ENCODE measurements around the gene SLC12A4. TPM values are rescaled to one million over a fixed set of nuclear protein-coding genes. Genes with fewer than 3 reads are reported as not detected.
A peak's percentile ranks its signal among the peaks of the same experiment; 100 is the strongest.

SLC12A4 gene
- total and polyA plus RNA-seq, 2 of the 13 experiments (the other 11 are each of a cell fraction or from before 2014, with no cell fraction given) = 65.1 to 84.3 TPM

DNA sequence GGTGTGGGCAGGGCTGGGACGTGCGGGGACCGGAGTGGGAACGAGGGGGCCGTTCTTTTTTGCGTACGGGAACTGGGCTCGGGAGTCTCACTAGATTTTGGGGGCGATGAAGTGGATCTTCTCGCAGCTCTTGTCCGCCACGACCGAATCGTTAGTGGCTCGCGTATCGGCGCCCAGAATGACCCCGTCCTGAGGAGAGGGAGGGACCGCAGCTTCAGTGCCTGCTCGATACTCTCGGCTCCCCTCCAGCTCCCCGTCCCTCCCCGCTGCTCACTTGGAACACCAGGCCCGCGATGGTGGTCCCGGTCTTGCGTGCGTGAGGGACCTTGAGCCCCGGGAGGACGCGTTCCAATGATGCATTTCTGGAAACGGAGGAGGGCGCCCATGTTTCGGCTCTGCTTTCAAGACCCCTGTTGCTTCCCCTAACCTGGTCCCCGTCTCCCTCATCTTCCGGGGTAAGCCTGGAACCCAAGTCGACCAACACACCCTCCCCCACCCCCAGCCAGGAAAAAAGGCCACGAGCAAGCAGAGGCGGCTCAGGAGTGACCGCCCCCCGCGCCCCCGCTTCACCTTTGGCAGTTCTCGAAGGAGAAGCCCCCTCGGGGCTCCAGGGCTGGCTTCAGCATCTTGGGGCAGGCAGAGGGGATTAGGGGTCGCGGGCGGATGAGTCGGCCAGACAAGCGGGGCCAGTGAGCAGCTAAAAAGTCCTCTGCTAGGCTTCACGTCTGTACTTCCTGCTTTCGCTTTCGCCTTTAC lies 32.1 kb downstream of the SLC12A4 start, which contains the start of gene PSMB10 (continued):
- TF ChIP-seq EP300 (IDR thresholded peaks at IDR 0.05; ENCODE audit: low read depth in 2 of 2, low read length in 2 of 2) = no peak
- no peak for TF ChIP-seq EP300 (CRISPR knock-in tag; IDR thresholded peaks at IDR 0.05; ENCODE audit: borderline replicate concordance)
- TF ChIP-seq ZNF296 (CRISPR knock-in tag; conservative IDR thresholded peaks at IDR 0.05) = no peak
- TF ChIP-seq HMG20A (CRISPR knock-in tag; IDR thresholded peaks at IDR 0.05; ENCODE audit: borderline replicate concordance) = no peak
- no peak for TF ChIP-seq ZFP36L2 (CRISPR knock-in tag; IDR thresholded peaks at IDR 0.05)
- 0 out of 2 replicates have a peak, but pooled peaks have one; percentile 5 for TF ChIP-seq ZNF563 (CRISPR knock-in tag; IDR thresholded peaks at IDR 0.05)
- no peak for TF ChIP-seq KAT8 (CRISPR knock-in tag; IDR thresholded peaks at IDR 0.05)
- TF ChIP-seq PLRG1 (conservative IDR thresholded peaks at IDR 0.05) = no peak
- TF ChIP-seq STAG1 (CRISPR knock-in tag; IDR thresholded peaks at IDR 0.05) = 0 out of 2 replicates have a peak, but pooled peaks have one; percentile 28
- no peak for TF ChIP-seq SP4 (CRISPR knock-in tag; IDR thresholded peaks at IDR 0.05)
- TF ChIP-seq CEBPZ (IDR thresholded peaks at IDR 0.05; ENCODE audit: low read length) = no peak
- no peak for TF ChIP-seq FOXK2 (IDR thresholded peaks at IDR 0.05)
- TF ChIP-seq SMAD1 (CRISPR knock-in tag; IDR thresholded peaks at IDR 0.05; ENCODE audit: borderline replicate concordance, low read depth) = peak; percentile 54; the same call in 1 of the 2 replicates
- TF ChIP-seq, protein P1, sequence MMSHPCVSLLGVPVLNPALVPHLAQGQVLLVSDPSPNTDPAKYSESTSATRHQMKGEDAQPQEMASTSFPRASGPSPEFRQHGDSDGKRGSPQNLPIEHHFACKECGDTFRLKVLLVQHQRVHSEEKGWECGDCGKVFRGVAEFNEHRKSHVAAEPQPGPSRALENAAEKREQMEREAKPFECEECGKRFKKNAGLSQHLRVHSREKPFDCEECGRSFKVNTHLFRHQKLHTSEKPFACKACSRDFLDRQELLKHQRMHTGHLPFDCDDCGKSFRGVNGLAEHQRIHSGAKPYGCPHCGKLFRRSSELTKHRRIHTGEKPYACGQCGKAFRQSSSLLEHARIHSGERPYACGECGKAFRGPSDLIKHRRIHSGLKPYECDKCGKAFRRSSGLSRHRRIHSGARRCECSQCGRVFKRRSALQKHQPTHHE (CRISPR knock-in tag; IDR thresholded peaks at IDR 0.05; ENCODE audit: borderline replicate concordance) = no peak
- peak; percentile 83 for TF ChIP-seq KDM5A (IDR thresholded peaks at IDR 0.05; ENCODE audit: borderline replicate concordance, low read length)
- TF ChIP-seq, protein P2, sequence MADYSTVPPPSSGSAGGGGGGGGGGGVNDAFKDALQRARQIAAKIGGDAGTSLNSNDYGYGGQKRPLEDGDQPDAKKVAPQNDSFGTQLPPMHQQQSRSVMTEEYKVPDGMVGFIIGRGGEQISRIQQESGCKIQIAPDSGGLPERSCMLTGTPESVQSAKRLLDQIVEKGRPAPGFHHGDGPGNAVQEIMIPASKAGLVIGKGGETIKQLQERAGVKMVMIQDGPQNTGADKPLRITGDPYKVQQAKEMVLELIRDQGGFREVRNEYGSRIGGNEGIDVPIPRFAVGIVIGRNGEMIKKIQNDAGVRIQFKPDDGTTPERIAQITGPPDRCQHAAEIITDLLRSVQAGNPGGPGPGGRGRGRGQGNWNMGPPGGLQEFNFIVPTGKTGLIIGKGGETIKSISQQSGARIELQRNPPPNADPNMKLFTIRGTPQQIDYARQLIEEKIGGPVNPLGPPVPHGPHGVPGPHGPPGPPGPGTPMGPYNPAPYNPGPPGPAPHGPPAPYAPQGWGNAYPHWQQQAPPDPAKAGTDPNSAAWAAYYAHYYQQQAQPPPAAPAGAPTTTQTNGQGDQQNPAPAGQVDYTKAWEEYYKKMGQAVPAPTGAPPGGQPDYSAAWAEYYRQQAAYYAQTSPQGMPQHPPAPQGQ (CRISPR knock-in tag; IDR thresholded peaks at IDR 0.05; ENCODE audit: borderline replicate concordance) = no peak
- TF ChIP-seq SOX5 (CRISPR knock-in tag; IDR thresholded peaks at IDR 0.05; ENCODE audit: borderline replicate concordance) = no peak
- TF ChIP-seq CBFB (CRISPR knock-in tag; IDR thresholded peaks at IDR 0.05) = no peak
- TF ChIP-seq, protein P3, sequence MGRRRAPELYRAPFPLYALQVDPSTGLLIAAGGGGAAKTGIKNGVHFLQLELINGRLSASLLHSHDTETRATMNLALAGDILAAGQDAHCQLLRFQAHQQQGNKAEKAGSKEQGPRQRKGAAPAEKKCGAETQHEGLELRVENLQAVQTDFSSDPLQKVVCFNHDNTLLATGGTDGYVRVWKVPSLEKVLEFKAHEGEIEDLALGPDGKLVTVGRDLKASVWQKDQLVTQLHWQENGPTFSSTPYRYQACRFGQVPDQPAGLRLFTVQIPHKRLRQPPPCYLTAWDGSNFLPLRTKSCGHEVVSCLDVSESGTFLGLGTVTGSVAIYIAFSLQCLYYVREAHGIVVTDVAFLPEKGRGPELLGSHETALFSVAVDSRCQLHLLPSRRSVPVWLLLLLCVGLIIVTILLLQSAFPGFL (CRISPR knock-in tag; IDR thresholded peaks at IDR 0.05) = no peak
- TF ChIP-seq THYN1 (CRISPR knock-in tag; IDR thresholded peaks at IDR 0.05; ENCODE audit: borderline replicate concordance, low read depth) = peak; percentile 55; the same call in 1 of the 2 replicates
- no peak for TF ChIP-seq ZNF557 (CRISPR knock-in tag; IDR thresholded peaks at IDR 0.05)
